ENCODE measurements around the gene DLK1.

DLK1 gene

GRCh38 chr14:100778526-100778882, 51.8 kb downstream of the DLK1 start:
- no peak for TF ChIP-seq CTCF (IDR thresholded peaks at IDR 0.05; ENCODE audit: control insufficient read depth, insufficient read depth, low read depth, low read length, missing control alignments)
- DNase-seq (ENCODE audit: low read depth), result no peak
- no peak overlapping the region for H3K4me3 ChIP-seq (ENCODE audit: control insufficient read depth, low read depth, low read length)

- DNase-seq (ENCODE audit: low read depth), result no peak
- no peak overlapping the region for H3K4me3 ChIP-seq (ENCODE audit: control insufficient read depth, low read depth, low read length)
- no peak for TF ChIP-seq CTCF (IDR thresholded peaks at IDR 0.05; ENCODE audit: control insufficient read depth, insufficient read depth, low read depth, low read length, missing control alignments)
Measured at GRCh38 chr14:100778951-100779690, 52.4 kb downstream of the DLK1 start.

GRCh38 chr14:100779691-100780080, 53.0 kb downstream of the DLK1 start:
- H3K4me3 ChIP-seq (ENCODE audit: control insufficient read depth, low read depth, low read length), result no peak overlapping the region
- no peak for TF ChIP-seq CTCF (IDR thresholded peaks at IDR 0.05; ENCODE audit: control insufficient read depth, insufficient read depth, low read depth, low read length, missing control alignments)
- no peak for DNase-seq (ENCODE audit: low read depth)

- DNase-seq (ENCODE audit: low read depth), result no peak
- TF ChIP-seq CTCF (IDR thresholded peaks at IDR 0.05; ENCODE audit: control insufficient read depth, insufficient read depth, low read depth, low read length, missing control alignments), result no peak
- H3K4me3 ChIP-seq (ENCODE audit: control insufficient read depth, low read depth, low read length), result no peak overlapping the region
Measured at GRCh38 chr14:100780246-100780645, 53.6 kb downstream of the DLK1 start.

GRCh38 chr14:100780646-100781355, 54.1 kb downstream of the DLK1 start:
- no peak overlapping the region for H3K4me3 ChIP-seq (ENCODE audit: control insufficient read depth, low read depth, low read length)
- TF ChIP-seq CTCF (IDR thresholded peaks at IDR 0.05; ENCODE audit: control insufficient read depth, insufficient read depth, low read depth, low read length, missing control alignments), result no peak
- DNase-seq (ENCODE audit: low read depth), result no peak

GRCh38 chr14:100781952-100782351, 55.3 kb downstream of the DLK1 start:
- no peak for TF ChIP-seq CTCF (IDR thresholded peaks at IDR 0.05; ENCODE audit: control insufficient read depth, insufficient read depth, low read depth, low read length, missing control alignments)
- DNase-seq (ENCODE audit: low read depth), result no peak
- no peak overlapping the region for H3K4me3 ChIP-seq (ENCODE audit: control insufficient read depth, low read depth, low read length)
